GM21619 (cell line): ENCODE measurements around the gene ENHO.

ENCODE experiments used
- ATAC-seq: cut with Tn5 transposase; IDR thresholded peaks from one replicate; pipeline ENCODE4 v1.9.1; 2021; ENCODE audit not compliant: unreplicated experiment

ENHO gene

DNA sequence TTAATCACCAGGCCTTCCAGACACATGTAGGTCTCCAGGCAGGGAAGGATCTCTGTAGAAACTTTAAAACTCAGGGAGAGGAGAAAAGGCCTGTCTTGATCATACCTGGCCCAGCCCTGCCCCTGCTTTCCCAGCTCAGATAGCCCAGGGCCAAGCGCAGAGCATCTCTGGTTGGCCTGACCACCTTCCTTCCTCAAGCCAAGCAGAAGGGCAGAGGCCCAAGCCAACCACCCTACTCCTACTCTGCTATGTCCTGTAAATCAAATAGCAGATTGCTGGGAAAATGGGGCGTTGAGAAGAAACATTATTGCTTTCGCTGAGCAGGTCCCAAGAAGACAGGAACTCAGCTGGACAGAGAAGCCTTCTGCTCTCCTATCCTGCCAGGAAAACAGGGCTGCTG is 14.3 kb downstream of the ENHO start:
- no peak for ATAC-seq

DNA sequence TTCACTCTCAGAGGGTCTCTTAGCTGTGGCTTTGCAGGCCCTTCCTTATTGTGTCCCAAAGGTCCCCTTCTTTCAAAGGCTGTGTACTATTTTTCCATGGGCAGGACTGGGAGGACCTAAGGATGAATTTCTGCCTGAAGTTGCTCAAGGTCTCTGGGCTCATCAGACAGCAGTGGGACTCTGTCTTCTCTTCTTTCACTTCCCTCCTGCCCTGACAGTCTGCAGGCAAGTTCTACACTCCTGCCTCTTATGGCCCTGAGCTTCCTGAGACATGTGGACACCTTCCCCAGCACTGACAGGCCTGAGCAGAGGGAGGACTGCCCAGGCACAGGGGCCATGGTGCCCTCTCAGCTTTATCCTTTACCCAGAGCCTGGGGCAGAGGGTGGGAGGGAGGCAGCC is 14.8 kb downstream of the ENHO start:
- no peak for ATAC-seq

DNA sequence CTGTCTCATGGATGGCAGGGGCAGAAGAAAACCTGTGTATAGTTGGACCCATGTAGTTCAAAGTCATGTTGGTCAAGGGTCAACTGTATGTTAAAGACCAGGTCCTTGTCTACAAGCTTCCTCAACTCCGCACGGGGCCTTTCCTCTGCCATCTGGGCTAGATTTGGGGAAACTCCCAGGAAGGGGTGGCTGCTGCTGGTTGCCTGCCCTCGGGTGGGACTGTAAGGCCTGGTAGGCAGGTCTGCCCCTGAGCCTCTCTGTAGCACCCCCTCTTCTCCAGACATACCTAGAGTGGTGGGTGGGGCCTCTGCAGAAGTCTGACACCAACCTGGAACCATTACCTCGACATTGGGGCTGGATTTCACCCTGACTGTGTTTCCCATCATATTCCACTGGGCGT is 15.2 kb downstream of the ENHO start:
- ATAC-seq = no peak

DNA sequence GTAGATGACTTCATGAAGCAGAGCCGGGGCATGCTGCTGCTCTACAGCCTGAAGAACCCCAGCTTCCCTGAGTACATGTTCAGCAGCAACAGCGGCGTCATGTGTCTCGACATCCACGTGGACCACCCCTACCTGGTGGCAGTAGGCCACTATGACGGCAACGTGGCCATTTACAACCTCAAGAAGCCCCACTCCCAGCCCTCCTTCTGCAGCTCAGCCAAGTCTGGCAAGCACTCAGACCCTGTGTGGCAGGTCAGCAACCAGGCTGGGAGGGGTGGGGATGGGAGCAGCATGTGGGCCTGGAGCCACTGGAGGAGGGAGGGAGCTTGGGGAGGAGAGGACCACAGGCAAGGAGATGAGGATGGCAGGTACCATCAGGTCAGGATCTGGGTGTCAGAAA is 16.2 kb downstream of the ENHO start:
- no peak for ATAC-seq

DNA sequence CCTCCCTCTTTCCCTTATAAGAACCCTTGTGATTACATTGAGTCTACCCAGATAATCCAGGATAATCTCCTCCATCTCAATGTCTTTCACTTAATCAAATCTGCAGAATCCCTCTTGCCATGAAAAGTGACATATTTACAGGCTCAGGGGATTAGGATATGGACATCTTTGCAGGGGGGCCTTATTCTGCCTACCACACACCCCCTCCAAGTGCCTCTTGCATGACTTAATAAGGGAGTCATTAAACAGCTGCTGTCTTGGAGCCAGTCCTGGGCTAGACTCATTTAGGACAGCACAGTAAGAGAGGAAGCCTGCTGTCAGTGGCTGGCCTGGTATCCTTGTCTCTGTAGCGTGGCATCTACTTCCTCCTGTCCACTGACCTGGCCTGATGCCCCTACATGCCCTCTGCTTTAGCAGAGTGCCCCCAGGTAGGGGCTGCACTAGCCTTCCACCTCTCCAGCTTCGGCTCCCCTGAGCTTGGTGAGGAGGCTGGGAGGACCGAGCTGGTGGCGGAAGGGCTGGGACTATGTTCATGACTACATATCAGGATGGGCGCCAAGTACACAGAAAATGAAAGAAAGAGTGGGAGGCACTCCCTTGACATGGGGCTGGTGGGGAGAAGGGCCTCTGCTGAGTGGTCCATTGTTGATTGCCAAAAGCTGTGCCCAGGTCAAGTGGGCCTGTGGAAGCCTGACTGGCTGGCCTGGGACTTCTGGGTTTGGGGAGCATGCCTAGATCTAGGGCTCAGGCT is 17.2 kb downstream of the ENHO start:
- no peak for ATAC-seq

DNA sequence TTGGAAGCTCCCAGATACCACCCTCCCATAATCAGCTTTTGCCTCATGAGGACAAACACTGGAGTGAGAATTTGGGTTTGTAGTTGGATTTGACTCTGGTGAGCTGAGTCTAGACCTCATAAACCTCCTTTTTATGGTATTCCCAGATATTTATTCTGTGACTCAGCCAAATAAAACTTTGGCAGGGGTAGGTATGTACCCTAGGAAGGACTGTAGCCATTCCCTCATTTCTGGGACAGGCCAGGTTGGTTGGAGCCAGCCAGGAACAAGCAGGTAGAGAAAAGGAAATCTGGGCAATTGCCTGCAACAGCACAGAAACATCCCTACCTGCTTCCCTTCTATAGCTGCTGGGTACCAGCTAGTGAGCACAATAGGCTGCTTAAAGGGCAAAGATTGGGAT is 19.4 kb downstream of the ENHO start:
- no peak for ATAC-seq

DNA sequence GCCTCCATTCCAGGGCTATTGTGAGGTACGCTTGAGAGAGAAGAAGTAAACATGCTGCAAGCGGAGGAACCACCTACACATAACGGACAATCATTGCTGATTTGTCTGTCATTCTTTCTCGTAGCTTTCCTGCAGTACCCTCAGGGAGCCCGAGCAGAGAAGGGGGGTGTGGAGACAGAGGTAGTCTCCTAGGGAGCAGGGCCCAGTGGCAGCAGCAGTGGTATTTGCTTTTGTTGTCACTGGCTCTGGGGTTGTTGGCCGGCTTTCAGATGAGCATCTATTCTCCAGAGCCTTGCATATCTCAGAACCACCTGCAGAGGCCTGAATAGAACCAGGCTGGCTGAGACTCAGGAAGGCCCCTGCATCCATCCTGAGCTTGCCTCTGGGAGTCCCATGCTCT is 19.9 kb downstream of the ENHO start:
- ATAC-seq = no peak

DNA sequence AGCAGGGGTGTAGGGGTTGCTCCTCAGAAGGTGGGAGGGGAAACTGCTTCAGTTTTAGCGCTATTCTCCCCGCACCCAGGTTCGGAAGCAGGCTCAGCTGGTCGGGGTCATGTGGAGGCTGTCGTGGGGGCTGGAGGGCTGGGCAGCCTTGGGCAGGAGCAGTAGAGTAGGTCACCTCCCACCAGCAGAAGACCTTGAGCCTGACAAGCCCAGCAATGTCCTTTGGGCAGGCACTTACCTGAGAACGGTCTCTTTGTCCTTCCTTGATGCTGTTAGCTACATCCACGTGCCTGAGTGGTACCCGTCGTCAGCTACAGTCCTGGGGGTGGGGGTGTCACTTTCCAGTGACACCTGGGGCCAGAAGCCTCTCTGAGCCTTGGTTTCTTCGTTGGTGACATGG is 20.3 kb downstream of the ENHO start:
- no peak for ATAC-seq

DNA sequence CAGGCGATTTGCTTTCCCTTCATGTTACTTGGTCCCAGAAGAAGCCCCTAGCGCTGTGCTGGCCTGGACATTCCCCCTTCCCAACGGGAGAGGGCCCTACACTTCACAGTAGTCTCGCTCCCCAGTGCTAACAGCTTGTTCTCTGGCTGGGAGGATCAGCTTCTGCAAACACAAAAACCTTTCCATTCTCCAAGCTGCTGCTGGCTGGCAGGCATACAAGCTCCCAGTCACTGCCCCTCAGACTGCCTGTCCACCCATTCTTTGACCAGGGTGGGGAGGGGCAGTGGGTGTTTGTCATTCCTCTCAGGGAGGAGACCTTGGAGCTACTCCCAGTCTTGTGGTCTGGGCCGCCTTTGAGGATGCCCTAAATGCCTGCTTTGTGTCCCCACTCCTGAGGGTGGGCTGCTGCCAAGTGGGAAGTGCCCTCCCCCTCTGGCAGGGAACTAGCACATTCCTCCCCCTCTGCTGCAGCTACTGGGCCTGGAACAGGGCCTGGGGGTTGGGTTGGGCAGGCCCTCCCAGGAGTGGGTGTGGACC is 20.8 kb downstream of the ENHO start:
- ATAC-seq = no peak

DNA sequence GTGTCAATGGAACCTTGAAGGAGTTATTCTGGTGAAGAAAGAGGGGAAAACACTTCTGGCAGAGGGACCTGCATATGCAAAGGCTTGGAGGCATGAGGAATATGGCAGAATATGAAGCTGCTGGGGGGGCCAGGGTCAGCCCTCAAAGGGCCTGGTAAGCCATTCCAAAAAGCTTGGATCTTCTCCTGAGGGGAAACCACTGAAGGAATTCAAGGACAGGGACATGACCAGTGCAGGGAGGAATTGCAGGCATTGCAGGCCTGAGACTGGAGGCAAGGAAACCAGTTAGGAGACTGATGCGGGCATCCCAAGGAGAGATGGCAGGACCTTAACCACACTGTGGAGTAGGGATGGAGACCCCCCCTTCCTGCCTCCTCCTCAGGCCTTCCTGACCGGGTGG is 21.4 kb downstream of the ENHO start:
- ATAC-seq = no peak

DNA sequence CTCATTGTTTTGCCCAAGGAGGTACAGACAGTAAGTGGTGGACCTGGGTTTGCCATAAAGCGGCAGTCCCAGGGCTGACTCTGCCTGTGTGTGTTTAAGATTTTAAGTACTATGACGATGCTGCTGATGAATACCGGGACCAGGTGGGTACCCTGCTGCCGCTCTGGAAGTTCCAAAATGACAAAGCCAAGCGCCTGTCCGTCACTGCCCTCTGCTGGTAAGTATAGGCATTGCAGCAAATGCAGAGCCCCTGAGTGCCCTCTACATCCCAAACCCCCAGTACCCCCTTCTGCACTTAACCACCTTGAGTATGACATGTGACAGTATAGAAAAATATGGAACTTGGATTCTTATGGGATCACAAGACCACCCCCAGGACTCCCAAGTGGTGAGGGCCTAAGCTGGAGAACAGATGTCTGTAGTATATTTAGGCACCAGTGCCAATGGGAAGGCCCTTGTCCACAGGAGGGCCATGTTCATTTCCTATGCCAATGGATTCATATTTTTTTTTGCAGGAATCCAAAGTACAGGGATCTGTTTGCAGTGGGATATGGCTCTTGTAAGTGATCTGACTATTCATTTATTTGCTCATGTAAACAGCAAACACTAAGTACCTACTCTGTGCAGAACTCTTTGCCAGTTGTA is 22.0 kb downstream of the ENHO start:
- ATAC-seq = no peak

DNA sequence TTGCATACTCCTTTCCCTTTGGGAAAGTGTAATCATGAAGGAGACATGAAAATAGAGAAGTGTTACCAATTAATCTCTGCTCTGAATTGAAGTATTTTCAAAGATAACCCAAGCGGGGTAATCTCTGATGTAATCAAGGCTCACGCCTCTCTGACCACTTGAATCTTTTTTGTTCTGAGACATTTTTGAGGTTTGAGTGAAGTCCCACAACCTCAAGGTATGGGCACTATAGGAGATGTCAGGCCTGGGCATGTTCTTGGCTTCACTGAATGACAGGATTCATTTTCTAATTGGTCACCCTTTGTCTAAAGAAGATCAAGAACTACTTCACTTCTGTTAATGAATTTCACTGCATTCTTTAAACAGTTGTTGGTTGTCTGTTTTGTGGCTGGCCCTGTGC is 23.7 kb downstream of the ENHO start:
- ATAC-seq = no peak

DNA sequence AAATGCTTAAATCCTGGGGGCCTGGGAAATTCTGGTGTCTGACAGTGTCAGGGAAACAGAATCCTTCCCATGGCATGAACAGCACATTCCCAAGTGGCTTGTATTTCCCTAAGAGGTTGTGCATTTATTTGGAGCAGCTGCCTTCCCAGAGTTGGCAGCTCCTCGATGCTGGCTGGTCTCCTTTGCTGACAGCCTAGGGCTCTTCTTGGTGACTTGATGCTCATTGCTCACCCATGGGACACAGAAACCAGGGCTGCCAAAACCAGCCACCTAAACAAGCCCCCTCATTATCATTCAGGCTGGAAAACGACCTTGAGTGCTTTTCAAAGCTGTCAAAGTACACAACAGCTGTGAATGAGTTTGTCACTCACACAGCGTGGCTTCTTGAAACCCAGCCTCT is 24.2 kb downstream of the ENHO start:
- no peak for ATAC-seq

DNA sequence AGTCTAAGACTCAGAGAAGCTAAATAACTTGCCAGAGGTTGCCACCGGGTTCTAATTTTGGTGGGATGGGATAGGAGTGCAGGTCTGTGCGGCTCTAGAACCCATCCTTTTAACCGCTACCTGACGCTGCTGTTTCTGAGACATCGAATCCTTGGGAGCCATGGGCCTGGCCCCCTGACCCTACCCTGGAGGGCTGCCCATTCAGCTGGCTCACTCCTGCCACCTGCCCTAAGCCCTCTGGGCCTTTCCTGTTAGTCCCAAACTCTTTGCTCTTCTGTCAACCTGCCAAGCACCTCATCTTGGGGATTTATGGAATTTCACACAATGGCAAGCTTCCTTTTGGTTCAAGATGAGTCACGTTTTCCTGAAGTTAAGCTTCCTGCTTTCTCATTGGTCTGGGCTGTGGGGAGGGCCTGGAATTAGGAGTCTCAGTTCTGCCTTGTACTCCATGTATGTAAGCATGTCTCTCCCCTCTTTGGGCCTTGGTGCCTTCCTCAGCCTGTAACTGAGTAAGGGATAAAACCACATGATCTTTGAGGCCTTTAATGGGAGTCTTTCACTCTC is 26.6 kb downstream of the ENHO start:
- no peak for ATAC-seq

DNA sequence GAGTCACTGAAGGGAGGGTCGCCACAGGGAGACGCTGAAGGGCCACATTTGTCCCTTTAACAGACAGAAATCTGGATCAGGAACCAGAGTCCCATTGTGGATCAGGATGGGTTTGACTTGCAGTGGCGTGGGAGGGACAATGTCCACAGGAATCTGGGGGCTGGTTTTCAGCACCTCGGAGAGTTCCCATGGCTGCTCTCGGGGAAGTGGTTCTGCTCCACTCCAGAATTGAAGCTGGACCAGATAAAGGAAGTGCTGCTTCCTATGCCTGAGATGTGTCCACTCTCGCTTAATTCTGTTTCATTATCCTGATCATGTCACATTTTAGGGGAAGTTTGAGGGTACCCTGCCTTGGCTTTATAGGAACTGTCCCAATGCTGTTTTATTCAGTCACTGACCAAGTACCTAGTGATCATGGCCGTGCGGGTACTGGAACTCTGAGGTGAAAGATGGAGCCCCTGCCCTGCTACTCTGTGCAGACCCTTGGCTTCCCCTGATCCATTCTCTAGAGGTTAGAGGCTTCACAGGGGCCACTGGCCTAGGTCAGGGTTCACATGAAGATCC is 28.7 kb downstream of the ENHO start:
- no peak for ATAC-seq

DNA sequence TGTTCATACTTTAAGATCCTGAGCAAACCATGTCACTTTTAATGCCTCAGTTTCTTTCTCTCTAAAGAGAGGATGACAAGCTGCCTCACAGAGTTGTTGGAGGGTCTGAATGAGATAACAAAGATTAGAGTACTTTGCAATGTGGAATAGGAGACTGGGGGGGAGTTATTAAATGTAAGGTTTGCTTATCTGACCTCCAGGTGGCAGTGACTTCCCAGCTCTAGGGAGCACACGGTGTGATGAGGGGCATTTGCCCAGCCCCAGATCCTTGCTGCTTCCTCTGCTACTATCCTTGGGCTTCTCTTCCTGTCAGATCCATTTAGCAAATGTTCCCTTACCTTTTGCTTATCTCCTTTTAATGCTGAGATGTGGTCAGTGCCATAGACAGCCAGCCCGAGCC is 30.7 kb downstream of the ENHO start:
- ATAC-seq = no peak

DNA sequence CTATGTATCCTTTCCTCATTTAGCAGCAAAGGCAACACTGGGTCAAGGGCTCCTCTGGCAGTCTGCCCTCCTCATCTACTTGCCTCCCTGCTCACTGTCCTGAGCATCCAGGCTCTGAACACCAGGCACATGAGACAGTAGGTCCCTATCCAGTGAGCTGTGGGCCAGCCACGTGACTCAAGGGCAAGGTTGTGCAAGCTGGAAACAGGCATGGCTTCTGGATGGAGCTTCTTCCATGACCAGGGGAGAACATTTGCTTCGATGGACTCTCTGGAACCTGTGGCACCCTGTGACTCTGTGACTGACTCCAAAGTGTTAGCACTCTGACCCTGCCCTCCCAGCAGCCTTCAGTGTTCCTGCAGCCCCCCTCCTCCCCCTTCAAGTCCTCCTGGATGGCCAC is 31.2 kb downstream of the ENHO start:
- ATAC-seq = no peak

DNA sequence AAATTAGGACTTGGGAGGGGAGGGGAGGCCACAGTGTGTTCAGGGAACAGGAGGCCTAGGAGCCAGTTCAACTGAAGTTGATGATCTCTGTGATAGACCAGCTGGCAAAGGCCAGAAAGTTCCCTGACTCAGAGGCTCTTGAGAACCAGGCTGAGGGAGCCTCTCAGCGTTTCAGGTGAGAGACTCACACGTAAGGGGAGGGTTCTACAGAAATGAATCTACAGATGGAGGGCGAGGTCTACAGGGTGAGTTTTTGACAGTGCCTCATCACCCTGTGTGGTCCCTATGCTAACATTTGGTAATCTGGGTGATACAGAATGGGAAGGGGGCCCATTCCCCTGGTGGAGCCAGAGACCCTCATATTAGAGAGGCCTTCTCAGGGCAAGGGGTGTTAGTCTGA is 32.0 kb downstream of the ENHO start:
- no peak for ATAC-seq

DNA sequence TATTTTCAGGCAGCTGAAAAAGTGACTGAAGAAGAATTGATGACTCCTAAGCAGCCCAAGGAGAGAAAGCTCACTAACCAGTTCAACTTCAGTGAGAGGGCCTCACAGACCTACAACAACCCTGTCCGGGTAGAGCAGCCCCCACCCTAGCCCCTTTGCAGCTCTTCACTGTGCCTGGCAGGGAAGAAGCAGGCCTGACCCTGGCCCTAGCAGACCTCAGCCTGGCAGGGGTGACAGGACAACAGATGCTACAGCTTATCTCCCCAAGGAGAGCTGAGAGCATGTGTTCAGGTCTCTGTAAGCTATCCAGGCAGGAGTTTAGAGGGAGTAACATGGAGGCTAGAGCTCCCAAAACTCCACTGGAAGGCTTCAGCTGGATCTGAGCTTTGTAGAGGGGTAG is 32.4 kb downstream of the ENHO start:
- no peak for ATAC-seq

DNA sequence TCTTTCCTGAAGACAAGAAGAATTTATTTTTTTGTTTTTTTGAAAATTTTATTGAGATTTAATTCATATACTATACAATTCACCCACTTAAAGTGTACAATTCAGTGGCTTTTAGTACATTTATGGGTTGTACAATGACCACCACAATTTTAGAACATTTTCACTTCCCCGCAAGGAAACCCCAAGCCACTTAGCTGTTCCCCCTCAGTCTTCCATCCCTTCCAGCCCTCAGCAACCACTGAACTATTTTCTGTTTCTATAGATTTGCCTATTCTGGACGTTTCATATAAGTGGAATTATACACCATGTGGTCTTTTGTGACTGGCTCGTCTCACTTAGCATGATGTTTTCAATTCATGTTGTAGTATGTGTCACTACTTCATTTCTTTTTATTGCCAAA is 36.2 kb downstream of the ENHO start:
- no peak for ATAC-seq

DNA sequence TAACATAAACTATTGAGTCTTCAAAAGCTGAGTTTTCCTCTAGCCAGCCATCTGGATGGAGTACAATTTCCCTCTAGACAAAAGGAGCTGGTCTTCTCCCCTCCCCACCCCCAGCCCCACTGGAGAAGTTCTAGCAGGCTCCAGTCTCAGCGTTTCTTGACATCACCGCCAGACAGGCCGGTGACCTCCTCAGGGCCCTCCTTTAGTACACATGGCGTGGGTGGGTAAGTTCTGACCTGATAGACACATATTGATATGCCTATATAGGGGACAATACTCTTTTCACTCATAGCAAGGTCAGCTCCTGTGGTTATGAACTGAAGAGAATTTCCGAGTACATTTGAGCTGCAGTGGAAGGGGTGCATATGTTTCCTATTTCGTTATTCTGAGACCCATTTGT is 37.0 kb downstream of the ENHO start:
- no peak for ATAC-seq

DNA sequence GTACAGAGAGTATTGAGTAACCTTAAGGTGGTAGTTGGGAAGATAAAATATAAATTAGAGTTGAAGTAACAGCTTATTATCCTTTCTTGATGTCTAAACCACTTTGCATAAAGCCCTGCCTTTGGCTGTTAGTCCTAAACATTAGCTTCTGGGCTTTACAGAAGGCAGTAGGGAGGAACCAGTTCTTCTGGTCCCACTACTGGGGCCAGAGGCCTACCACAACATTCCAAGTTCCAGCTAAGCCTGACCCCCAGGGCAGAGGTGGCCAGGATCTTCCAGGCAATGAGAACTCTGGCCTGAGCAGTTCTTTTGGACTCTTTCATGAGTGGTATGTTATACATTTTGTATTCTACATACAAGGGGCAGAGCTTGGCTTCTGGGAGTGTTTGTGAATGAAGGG is 38.1 kb downstream of the ENHO start:
- no peak for ATAC-seq
